H1 (cell line): ENCODE results near the gene ZBTB7B. TPM values are rescaled to one million over a fixed set of nuclear protein-coding genes. Genes with fewer than 3 reads are reported as not detected.

Experiments used
- CTCF ChIA-PET: fragments of 300-600 bp; sonication (Branson Sonifier 250); formaldehyde crosslinking; loops from one replicate; lab custom pipeline; 2021; ENCODE audit not compliant: partially characterized antibody; lab: Charles Lee
- POLR2A ChIA-PET: fragments of 300-600 bp; sonication (Branson Sonifier 250); formaldehyde crosslinking; loops from one replicate; lab custom pipeline; 2021; ENCODE audit warnings: inconsistent platforms; ENCODE audit not compliant: partially characterized antibody; lab: Charles Lee
- DNase-seq, 2 experiments: peaks; one replicate each; pipeline versions ENCODE4 v3.0.0 to v3.0.0-alpha.2; 2010 to 2022; ENCODE audit warnings: low spot score in 2 of 2, low read depth in 1 of 2, mixed read lengths in 1 of 2
- FAIRE-seq: peaks from 2 replicates; lab custom pipeline; 2011; peaks lifted over from hg19 to GRCh38; lab: Jason Lieb, UNC
- H2AFZ ChIP-seq: 2 replicates; pipeline ENCODE4 v1.8.1; 2012; ENCODE audit warnings: low read length, inconsistent platforms
- H2AK5ac ChIP-seq: 2 replicates; pipeline ENCODE4 v1.6.1; 2013; ENCODE audit warnings: low read depth, low read length
- H2BK120ac ChIP-seq: replicated peaks from 2 replicates; pipeline ENCODE3; 2013; ENCODE audit warnings: low read depth, low read length, inconsistent platforms
- H2BK12ac ChIP-seq: 2 replicates; pipeline ENCODE4 v1.6.1; 2013; ENCODE audit warnings: low read depth, low read length
- H2BK15ac ChIP-seq: 2 replicates; pipeline ENCODE4 v1.6.1; 2013; ENCODE audit warnings: low read length
- H2BK20ac ChIP-seq: 2 replicates; pipeline ENCODE4 v1.6.1; 2013; ENCODE audit warnings: low read length
- H2BK5ac ChIP-seq: 2 replicates; pipeline ENCODE4 v1.6.1; 2013; ENCODE audit warnings: low read depth, low read length
- H3K14ac ChIP-seq: 2 replicates; pipeline ENCODE4 v1.6.1; 2013; ENCODE audit warnings: inconsistent platforms; ENCODE audit not compliant: insufficient read length
- H3K18ac ChIP-seq: 2 replicates; pipeline ENCODE4 v1.6.1; 2013; ENCODE audit warnings: low read length; ENCODE audit errors: extremely low read depth
- H3K23ac ChIP-seq: 2 replicates; pipeline ENCODE4 v1.6.1; 2013; ENCODE audit warnings: inconsistent platforms; ENCODE audit not compliant: insufficient read length
- H3K23me2 ChIP-seq: 2 replicates; pipeline ENCODE4 v1.6.1; 2013; ENCODE audit warnings: low read depth, low read length
- H3K27ac ChIP-seq: 2 replicates; pipeline ENCODE4 v1.6.1; 2011; ENCODE audit warnings: low read depth, low read length, inconsistent platforms
- H3K27me3 ChIP-seq, 4 experiments: replicated peaks in 1 of 4; 1 replicate in 1 of 4; 2 replicates in 3 of 4; pipeline versions ENCODE4 v1.6.1 to v1.8.1; 2011 to 2013; ENCODE audit warnings: low read length in 3 of 4, mild to moderate bottlenecking in 3 of 4, inconsistent platforms in 2 of 4, mixed read lengths in 2 of 4, moderate library complexity in 1 of 4; ENCODE audit not compliant: control insufficient read depth in 3 of 4, insufficient read depth in 3 of 4; ENCODE audit errors: extremely low read depth in 1 of 4
- H3K36me3 ChIP-seq, 4 experiments: 2 replicates each; pipeline versions ENCODE4 v1.6.1 to v1.8.1; 2011 to 2013; ENCODE audit warnings: mild to moderate bottlenecking in 4 of 4, low read length in 3 of 4, moderate library complexity in 2 of 4, control low read depth in 1 of 4, inconsistent platforms in 1 of 4; ENCODE audit not compliant: insufficient read depth in 4 of 4, control insufficient read depth in 2 of 4
- H3K4ac ChIP-seq: replicated peaks from 2 replicates; pipeline ENCODE3; 2013; ENCODE audit warnings: low read length, low read depth, mixed read lengths, inconsistent platforms; ENCODE audit not compliant: insufficient read length
- H3K4me1 ChIP-seq, 4 experiments: replicated peaks in 1 of 4; 1 replicate in 1 of 4; 2 replicates in 3 of 4; pipeline versions ENCODE4 v1.6.1 to v1.8.1; 2011 to 2013; ENCODE audit warnings: low read length in 3 of 4, inconsistent platforms in 2 of 4, mixed read lengths in 1 of 4; ENCODE audit not compliant: insufficient read depth in 4 of 4, control insufficient read depth in 3 of 4
- H3K4me2 ChIP-seq, 2 experiments: 2 replicates each; pipeline versions ENCODE4 v1.6.1 to v1.8.1; 2011 to 2013; ENCODE audit warnings: low read depth in 2 of 2, low read length in 2 of 2, control low read depth in 1 of 2, inconsistent platforms in 1 of 2, mild to moderate bottlenecking in 1 of 2; ENCODE audit not compliant: insufficient read depth in 1 of 2
- H3K4me3 ChIP-seq, 4 experiments: fragments of 200-600, 300-600 bp in 1 of 4; sonication (generic), shearing (Covaris generic), sonication (Bioruptor Twin) in 1 of 4; 2 replicates each; pipeline versions ENCODE4 v1.5.1 to v1.8.1; 2011 to 2016; ENCODE audit warnings: low read length in 4 of 4, low read depth in 3 of 4, control low read depth in 2 of 4, inconsistent platforms in 2 of 4, mild to moderate bottlenecking in 2 of 4, mixed read lengths in 1 of 4, moderate library complexity in 1 of 4; ENCODE audit not compliant: insufficient read depth in 2 of 4; ENCODE audit errors: extremely low read depth in 1 of 4
- H3K56ac ChIP-seq: replicated peaks from 2 replicates; pipeline ENCODE3; 2013; ENCODE audit warnings: low read depth, mild to moderate bottlenecking, mixed read lengths, low read length, inconsistent platforms; ENCODE audit not compliant: insufficient read length
- H3K79me1 ChIP-seq: 2 replicates; pipeline ENCODE4 v1.6.1; 2013; ENCODE audit warnings: low read depth, low read length, control low read depth
- H3K79me2 ChIP-seq, 2 experiments: 2 replicates each; pipeline versions ENCODE4 v1.6.1 to v1.8.1; 2012 to 2013; ENCODE audit warnings: low read length in 2 of 2, mild to moderate bottlenecking in 2 of 2, inconsistent platforms in 1 of 2; ENCODE audit not compliant: insufficient read depth in 2 of 2, control insufficient read depth in 1 of 2
- H3K9ac ChIP-seq, 4 experiments: replicated peaks in 1 of 4; 1 replicate in 1 of 4; 2 replicates in 3 of 4; pipeline versions ENCODE4 v1.6.1 to v1.8.1; 2011 to 2013; ENCODE audit warnings: low read depth in 3 of 4, low read length in 3 of 4, control low read depth in 2 of 4, mild to moderate bottlenecking in 2 of 4, moderate library complexity in 2 of 4, inconsistent platforms in 1 of 4; ENCODE audit errors: extremely low read depth in 1 of 4
- H3K9me3 ChIP-seq, 2 experiments: 2 replicates each; pipeline versions ENCODE4 v1.6.1 to v1.8.1; 2012 to 2013; ENCODE audit warnings: mild to moderate bottlenecking in 2 of 2, moderate library complexity in 2 of 2, control low read depth in 1 of 2, inconsistent platforms in 1 of 2, low read depth in 1 of 2, low read length in 1 of 2, mixed read lengths in 1 of 2; ENCODE audit not compliant: insufficient read depth in 2 of 2
- H4K20me1 ChIP-seq, 2 experiments: replicated peaks in 1 of 2; 2 replicates each; pipeline versions ENCODE3 to v1.8.1; 2011 to 2013; ENCODE audit warnings: inconsistent platforms in 2 of 2, low read length in 2 of 2, mild to moderate bottlenecking in 1 of 2; ENCODE audit not compliant: insufficient read depth in 2 of 2, control insufficient read depth in 1 of 2
- H4K5ac ChIP-seq: 2 replicates; pipeline ENCODE4 v1.6.1; 2013; ENCODE audit warnings: low read length, low read depth, mixed read lengths, inconsistent platforms; ENCODE audit not compliant: insufficient read length
- H4K8ac ChIP-seq: 2 replicates; pipeline ENCODE4 v1.8.0; 2013; ENCODE audit warnings: mild to moderate bottlenecking, moderate library complexity, low read length, inconsistent platforms; ENCODE audit not compliant: insufficient read depth; ENCODE audit errors: extremely low read depth
- H4K91ac ChIP-seq: replicated peaks from 2 replicates; pipeline ENCODE3; 2013; ENCODE audit warnings: low read length, mixed read lengths, inconsistent platforms; ENCODE audit not compliant: insufficient read length
- ASH2L ChIP-seq: fragments of 200-600, 300-600 bp; sonication (generic); IDR thresholded peaks from one replicate; pipeline ENCODE4 v1.7.1; 2017; ENCODE audit warnings: low read length
- ATF2 ChIP-seq: IDR thresholded peaks from 2 replicates; pipeline ENCODE4 v1.6.1; 2012; ENCODE audit warnings: low read length, inconsistent platforms
- CEBPB ChIP-seq: IDR thresholded peaks from 2 replicates; pipeline ENCODE4 v1.6.1; 2012; ENCODE audit warnings: low read depth, low read length
- CHD1 ChIP-seq: IDR thresholded peaks from 2 replicates; pipeline ENCODE4 v1.6.1; 2012; ENCODE audit warnings: low read depth, low read length, improper control_type of control experiment
- EGR1 ChIP-seq: IDR thresholded peaks from 2 replicates; pipeline ENCODE4 v1.6.1; 2011; ENCODE audit warnings: low read depth, low read length, borderline replicate concordance
- WGBS, 2 experiments: shearing (Covaris generic) in 1 of 2; methylation state at CpG; one replicate each; pipeline versions ENCODE4 v1.1.6 to v1.1.7; 2013 to 2015; ENCODE audit warnings: low lambda C conversion rate in 2 of 2, mixed read lengths in 2 of 2, inconsistent platforms in 1 of 2, low coverage in 1 of 2, missing lambda C conversion rate in 1 of 2; ENCODE audit not compliant: insufficient replicate concordance in 2 of 2, insufficient coverage in 1 of 2, insufficient read length in 1 of 2; ENCODE audit errors: extremely low coverage in 1 of 2, missing lambda C conversion rate in 1 of 2; 5-methylcytosine and 5-hydroxymethylcytosine counted together
- polyA plus RNA-seq, 7 experiments: library from polyadenylated mRNA; depleted of rRNA in 3 of 7; stranded (reverse) in 5 of 7; unstranded in 2 of 7; fragments of >200 nt in 5 of 7; fragments of 200-250 nt in 2 of 7; gene quantifications; 1 replicate in 5 of 7; 2 replicates in 1 of 7; 4 replicates in 1 of 7; pipeline versions ENCODE4 v1.2.1 to v1.2.3, GENCODE V29; 2011 to 2013; ENCODE audit warnings: missing spikeins in 2 of 7, mixed read lengths in 2 of 7
- total RNA-seq: library from RNA; stranded (reverse); fragmentation: NEBNext Ultra II Directional; extraction: Animal tissue kit (Norgen Biotek cat#: 25700); gene quantifications from 2 replicates; pipeline ENCODE4 v1.2.1, GENCODE V29; 2021

ZBTB7B gene
- total and polyA plus RNA-seq, 2 of the 8 experiments (the other 6 are each of a cell fraction or from before 2014, with no cell fraction given): 24.5 to 36.9 TPM

- H2BK15ac ChIP-seq: no peak overlapping the region
- H4K20me1 ChIP-seq: peaks cover 0 to 8% of the 10 kb centered on the region in 2 experiments
- peak overlapping the region; percentile 67 to 81 for H3K4me2 ChIP-seq
- ChIA-PET CTCF (interaction anchor here (1.0 to 8.2 kb wide), 8 partner anchors 22 to 98 kb away, joined by 3 to 113 read pairs (median 3); partner anchors contain the start of gene LENEP), POLR2A (interaction anchor here (1.2 to 42.8 kb wide), 8 partner anchors 3 to 354 kb away, joined by 3 to 662 read pairs (median 4); partner anchors contain the start of genes CKS1B, FLAD1, LENEP and PBXIP1)
- H2AFZ ChIP-seq: no peak overlapping the region
- H4K5ac ChIP-seq: peak overlapping the region; percentile 67
- no peak overlapping the region for H2AK5ac ChIP-seq
- H3K23me2 ChIP-seq: no peaks in the 10 kb centered on the region
- no peak overlapping the region for H2BK5ac ChIP-seq
- H2BK120ac ChIP-seq: no peak overlapping the region
- H3K27me3 ChIP-seq: no peaks in the 10 kb centered on the region; a peak in 1 of 7 replicates
- no peaks in the 10 kb centered on the region for H3K9me3 ChIP-seq
- TF ChIP-seq EGR1 (no peak), CEBPB (no peak), ATF2 (peak; percentile 20; the same call in 1 of the 2 replicates), CHD1 (no peak), ASH2L (peak; percentile 9)
- peak overlapping the region; percentile 5 for H3K56ac ChIP-seq
- H3K4me3 ChIP-seq: peak overlapping the region; percentile 50 to 84 (median 54)
- peak overlapping the region; percentile 28; the same call in 1 of the 2 replicates for H3K18ac ChIP-seq
- peaks cover 0 to 18% of the 10 kb centered on the region in 2 experiments; a peak in 3 of 4 replicates for H3K79me2 ChIP-seq
- H3K9ac ChIP-seq: peak overlapping the region; percentile 19 to 96 (median 94); a peak in 6 of 7 replicates
- H3K79me1 ChIP-seq: peaks cover 4% of the 10 kb centered on the region
- H3K23ac ChIP-seq: no peak overlapping the region
- no peak overlapping the region for H4K91ac ChIP-seq
- H2BK12ac ChIP-seq: no peak overlapping the region; the same call in 1 of the 2 replicates
- H3K4ac ChIP-seq: no peak overlapping the region
- WGBS, 2 experiments: 22% methylated on average over 25 of the region's 25 CpGs; no CpG with 5 or more reads in 1 of the 2 experiments
- H4K8ac ChIP-seq: peak overlapping the region; percentile 98
- no peak overlapping the region for H3K14ac ChIP-seq
- DNase-seq: no peak
- peaks cover 1 to 4% (median 3%) of the 10 kb centered on the region in 4 experiments; a peak in 6 of 7 replicates for H3K4me1 ChIP-seq
- peak overlapping the region; percentile 99; the same call in 1 of the 2 replicates for H3K27ac ChIP-seq
- peaks cover 18 to 44% (median 39%) of the 10 kb centered on the region in 4 experiments for H3K36me3 ChIP-seq
- no peak for FAIRE-seq
- H2BK20ac ChIP-seq: no peak overlapping the region
Measured at GRCh38 chr1:154962156-154962749, 40.3 kb upstream of the ZBTB7B start.
